Tibial nerve (tissue), 3 donors: ENCODE results near the gene BATF.

Experiments
- POLR2A ChIP-seq, 2 donors: fragments of 450-650 bp; IDR thresholded peaks; one replicate each; pipeline ENCODE4 v1.6.1; 2017; ENCODE audit warnings: antibody characterized with exemption in 2 of 2, mild to moderate bottlenecking in 2 of 2, moderate library complexity in 2 of 2
- TF ChIP-seq, protein P1 (sequence below), 5 experiments: fragments of 200-600 bp in 3 of 5; fragments of 450-650 bp in 2 of 5; sonication (generic) in 3 of 5; IDR thresholded peaks; one replicate each; pipeline ENCODE4 v1.5.1; 2016 to 2019; ENCODE audit warnings: antibody characterized with exemption in 5 of 5, mild to moderate bottlenecking in 3 of 5, moderate library complexity in 2 of 5

DNA sequence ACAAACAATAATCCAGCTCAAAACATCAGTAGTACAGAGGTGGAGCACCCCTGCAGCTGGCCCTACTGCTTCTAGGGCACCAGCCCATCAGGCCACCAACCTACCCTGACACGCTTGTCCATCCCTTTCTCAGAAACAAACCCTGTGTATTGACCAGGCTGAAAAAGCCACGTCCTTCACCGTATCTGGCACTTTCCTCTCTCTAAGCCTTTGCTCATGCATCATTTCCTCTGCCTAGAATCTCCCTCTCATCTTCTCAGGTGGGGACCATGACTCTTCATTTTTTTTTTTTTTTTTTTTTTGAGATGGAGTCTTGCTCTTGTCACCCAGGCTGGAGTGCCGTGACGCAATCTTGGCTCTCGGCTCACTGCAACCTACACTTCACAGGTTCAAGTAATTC, 30.9 kb downstream of the BATF start:
- TF ChIP-seq, protein P1, sequence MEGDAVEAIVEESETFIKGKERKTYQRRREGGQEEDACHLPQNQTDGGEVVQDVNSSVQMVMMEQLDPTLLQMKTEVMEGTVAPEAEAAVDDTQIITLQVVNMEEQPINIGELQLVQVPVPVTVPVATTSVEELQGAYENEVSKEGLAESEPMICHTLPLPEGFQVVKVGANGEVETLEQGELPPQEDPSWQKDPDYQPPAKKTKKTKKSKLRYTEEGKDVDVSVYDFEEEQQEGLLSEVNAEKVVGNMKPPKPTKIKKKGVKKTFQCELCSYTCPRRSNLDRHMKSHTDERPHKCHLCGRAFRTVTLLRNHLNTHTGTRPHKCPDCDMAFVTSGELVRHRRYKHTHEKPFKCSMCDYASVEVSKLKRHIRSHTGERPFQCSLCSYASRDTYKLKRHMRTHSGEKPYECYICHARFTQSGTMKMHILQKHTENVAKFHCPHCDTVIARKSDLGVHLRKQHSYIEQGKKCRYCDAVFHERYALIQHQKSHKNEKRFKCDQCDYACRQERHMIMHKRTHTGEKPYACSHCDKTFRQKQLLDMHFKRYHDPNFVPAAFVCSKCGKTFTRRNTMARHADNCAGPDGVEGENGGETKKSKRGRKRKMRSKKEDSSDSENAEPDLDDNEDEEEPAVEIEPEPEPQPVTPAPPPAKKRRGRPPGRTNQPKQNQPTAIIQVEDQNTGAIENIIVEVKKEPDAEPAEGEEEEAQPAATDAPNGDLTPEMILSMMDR (IDR thresholded peaks at IDR 0.05), result no peak
- no peak for TF ChIP-seq POLR2A (IDR thresholded peaks at IDR 0.05)
